OCI-LY7 (cell line): Measurements from ENCODE around the gene CEACAM3. TPM values are rescaled to one million over a fixed set of nuclear protein-coding genes. Genes with fewer than 3 reads are reported as not detected.
"Not testable (repeated sequence)": the region's sequence is repeated elsewhere in the genome, so short reads cannot be mapped to it uniquely, and the experiment has no call there.

ENCODE experiments used
- BruUV-seq: library from RNA; stranded (reverse); fragments of 400-500 nt; replicated peaks from 2 replicates; lab custom pipeline; 2021; lab: Mats Ljungman, UMichigan
- CTCF ChIA-PET: fragments of 300-600 bp; sonication (Branson Sonifier 250); formaldehyde crosslinking; loops from one replicate; lab custom pipeline; 2022; ENCODE audit warnings: antibody characterized with exemption; ENCODE audit not compliant: unreplicated experiment; lab: Charles Lee
- POLR2A ChIA-PET: fragments of 300-600 bp; sonication (Branson Sonifier 250); formaldehyde crosslinking; loops from one replicate; lab custom pipeline; 2022; ENCODE audit warnings: antibody characterized with exemption; lab: Charles Lee
- DNase-seq: peaks from one replicate; pipeline ENCODE4 v3.0.0-alpha.2; 2015; ENCODE audit warnings: low spot score
- H2AFZ ChIP-seq: fragments of 200-600 bp; sonication (generic), shearing (Covaris generic); 2 replicates; pipeline ENCODE4 v1.6.1; 2014; ENCODE audit warnings: mild to moderate bottlenecking, antibody characterized with exemption, low read length, moderate library complexity
- H3K27ac ChIP-seq: fragments of 200-600 bp; sonication (generic); 2 replicates; pipeline ENCODE4 v1.5.1; 2014; ENCODE audit warnings: mixed run types, low read depth, mild to moderate bottlenecking, moderate library complexity, low read length, inconsistent platforms; ENCODE audit not compliant: poor library complexity, severe bottlenecking
- H3K36me3 ChIP-seq: fragments of 200-600 bp; sonication (generic); 2 replicates; pipeline ENCODE4 v1.6.1; 2014; ENCODE audit warnings: mild to moderate bottlenecking, antibody characterized with exemption, low read length, moderate library complexity, mixed read lengths; ENCODE audit not compliant: insufficient read depth
- H3K4me1 ChIP-seq: fragments of 200-600 bp; sonication (generic); 2 replicates; pipeline ENCODE4 v1.5.1; 2014; ENCODE audit warnings: mild to moderate bottlenecking, low read length; ENCODE audit not compliant: insufficient read depth, poor library complexity, severe bottlenecking
- H3K4me2 ChIP-seq: fragments of 200-600 bp; sonication (generic); 2 replicates; pipeline ENCODE4 v1.6.1; 2014; ENCODE audit warnings: mild to moderate bottlenecking, low read length
- H3K4me3 ChIP-seq: fragments of 200-600 bp; sonication (generic); 2 replicates; pipeline ENCODE4 v1.5.1; 2014; ENCODE audit warnings: mild to moderate bottlenecking, low read depth, low read length; ENCODE audit not compliant: poor library complexity, severe bottlenecking
- H3K79me2 ChIP-seq: fragments of 200-600 bp; sonication (generic); 2 replicates; pipeline ENCODE4 v1.6.1; 2016; ENCODE audit warnings: low read depth, mild to moderate bottlenecking, low read length, moderate library complexity, mixed read lengths; ENCODE audit not compliant: insufficient read depth
- H3K9me2 ChIP-seq: fragments of 200-600 bp; sonication (generic); 2 replicates; pipeline ENCODE4 v1.6.1; 2016; ENCODE audit warnings: mild to moderate bottlenecking, low read length, mixed read lengths; ENCODE audit not compliant: insufficient read depth
- H3K9me3 ChIP-seq: fragments of 200-600 bp; sonication (generic); 2 replicates; pipeline ENCODE4 v1.6.1; 2014; ENCODE audit warnings: mild to moderate bottlenecking, mixed run types, low read length, mixed read lengths
- H4K20me1 ChIP-seq: fragments of 200-600 bp; sonication (generic); 2 replicates; pipeline ENCODE4 v1.6.1; 2014; ENCODE audit warnings: mild to moderate bottlenecking, antibody characterized with exemption, low read length, moderate library complexity, mixed read lengths; ENCODE audit not compliant: insufficient read depth
- CTCF ChIP-seq: fragments of 200-600 bp; sonication (generic); conservative IDR thresholded peaks from 2 replicates; pipeline ENCODE4 v1.5.1; 2014; ENCODE audit warnings: mild to moderate bottlenecking, antibody characterized with exemption, low read length, moderate library complexity, mixed read lengths
- EZH2phosphoT487 ChIP-seq: fragments of 200-600 bp; sonication (generic); IDR thresholded peaks from 2 replicates; pipeline ENCODE4 v1.6.1; 2018; ENCODE audit warnings: low read depth, borderline replicate concordance, mild to moderate bottlenecking, mixed run types, antibody characterized with exemption, low read length, moderate library complexity, mixed read lengths
- intact Hi-C: fragments of 100-400 bp; cut with micrococcal nuclease; formaldehyde crosslinking; loops from one replicate; pipeline ENCODE4 v1.10.0; 2022; ENCODE audit not compliant: unreplicated experiment
- total RNA-seq, 2 experiments: library from RNA; depleted of rRNA in 1 of 2; stranded (reverse); fragments of >200 nt in 1 of 2; shearing (Covaris generic) in 1 of 2; gene quantifications; 2 replicates each; pipeline ENCODE4 v1.2.3, GENCODE V29; 2014 to 2022

Gene CEACAM3
- total RNA-seq, 2 experiments from 2014 or later: not detected

- no peak for DNase-seq
- no peaks in the 10 kb centered on the region for H3K36me3 ChIP-seq
- CTCF ChIA-PET: no interaction called here
- no peak for TF ChIP-seq EZH2phosphoT487
- TF ChIP-seq CTCF: no peak
- intact Hi-C loops: no loop called here
- H3K27ac ChIP-seq: no peak overlapping the region
- no peaks in the 10 kb centered on the region for H3K9me2 ChIP-seq
- H2AFZ ChIP-seq: no peak overlapping the region
- no TSS peak for BruUV-seq
- H4K20me1 ChIP-seq: no peaks in the 10 kb centered on the region
- H3K4me1 ChIP-seq: no peaks in the 10 kb centered on the region
- no peak overlapping the region for H3K4me2 ChIP-seq
- H3K4me3 ChIP-seq: no peak overlapping the region
- POLR2A ChIA-PET: no interaction called here
- no peaks in the 10 kb centered on the region for H3K9me3 ChIP-seq
- H3K79me2 ChIP-seq: no peaks in the 10 kb centered on the region
These were observed 29.3 kb upstream of the CEACAM3 start for GRCh38 chr19:41767115-41767514.

GRCh38 chr19:41768105-41768504 is 28.3 kb upstream of the CEACAM3 start:
- CTCF ChIA-PET, intact Hi-C loops, H3K4me3 ChIP-seq, H3K9me3 ChIP-seq, H3K79me2 ChIP-seq, H3K4me1 ChIP-seq, H3K36me3 ChIP-seq, H3K27ac ChIP-seq, H3K9me2 ChIP-seq, H4K20me1 ChIP-seq, BruUV-seq, H3K4me2 ChIP-seq, DNase-seq, H2AFZ ChIP-seq, POLR2A ChIA-PET: not testable (repeated sequence)

GRCh38 chr19:41769608-41770007 is 26.8 kb upstream of the CEACAM3 start:
- H3K9me3 ChIP-seq: no peaks in the 10 kb centered on the region
- ChIA-PET POLR2A (interaction anchor here (0.7 kb wide), 1 partner anchor 826 kb away, joined by 3 read pairs; no protein-coding TSS in a partner anchor), CTCF (no interaction called here)
- no peak overlapping the region for H3K4me2 ChIP-seq
- no peak overlapping the region for H3K4me3 ChIP-seq
- no peak for DNase-seq
- no peaks in the 10 kb centered on the region for H3K4me1 ChIP-seq
- no peaks in the 10 kb centered on the region for H4K20me1 ChIP-seq
- H3K79me2 ChIP-seq: no peaks in the 10 kb centered on the region
- no peaks in the 10 kb centered on the region for H3K9me2 ChIP-seq
- TF ChIP-seq CTCF: no peak
- no peak for TF ChIP-seq EZH2phosphoT487
- no peak overlapping the region for H3K27ac ChIP-seq
- intact Hi-C loops: no loop called here
- no TSS peak for BruUV-seq
- H2AFZ ChIP-seq: no peak overlapping the region
- no peaks in the 10 kb centered on the region for H3K36me3 ChIP-seq
